CD4-positive, alpha-beta T cell (primary cell): ENCODE results near the gene FAM81B. TPM values are rescaled to one million over a fixed set of nuclear protein-coding genes. Genes with fewer than 3 reads are reported as not detected.

Source experiments
- ATAC-seq: fragments of 200-7000 bp; cut with Tn5 transposase; one replicate; pipeline ENCODE4 v1.10.0; 2022; ENCODE audit warnings: mild to moderate bottlenecking; ENCODE audit not compliant: poor library complexity
- CTCF ChIA-PET: fragments of 350-600 bp; sonication (Branson Sonifier 250); formaldehyde crosslinking; loops from one replicate; lab custom pipeline; 2021; ENCODE audit warnings: antibody characterized with exemption, inconsistent platforms; lab: Charles Lee
- POLR2A ChIA-PET: fragments of 350-600 bp; sonication (Branson Sonifier 250); formaldehyde crosslinking; loops from one replicate; lab custom pipeline; 2021; ENCODE audit warnings: antibody characterized with exemption, inconsistent platforms; lab: Charles Lee
- DNase-seq, 14 experiments: peaks; one replicate each; pipeline ENCODE4 v3.0.0-alpha.2; 2013 to 2020; ENCODE audit warnings: mixed read lengths in 2 of 14
- H3K27ac ChIP-seq, 2 donors: one replicate each; pipeline versions ENCODE4 v1.5.1 to v1.7.0; 2013; ENCODE audit warnings: low read length in 2 of 2, low read depth in 1 of 2, mild to moderate bottlenecking in 1 of 2
- H3K27me3 ChIP-seq, 2 experiments: 1 replicate in 1 of 2; 2 replicates in 1 of 2; pipeline versions ENCODE4 v1.6.1 to v1.7.0; 2013; ENCODE audit warnings: low read length in 2 of 2, control low read depth in 1 of 2, mild to moderate bottlenecking in 1 of 2, moderate library complexity in 1 of 2; ENCODE audit not compliant: insufficient read depth in 2 of 2, control insufficient read depth in 1 of 2
- H3K36me3 ChIP-seq: one replicate; pipeline ENCODE4 v1.6.1; 2013; ENCODE audit warnings: low read length, control low read depth; ENCODE audit not compliant: insufficient read depth
- H3K4me1 ChIP-seq: one replicate; pipeline ENCODE4 v1.6.1; 2013; ENCODE audit warnings: low read length, control low read depth; ENCODE audit not compliant: insufficient read depth
- H3K4me3 ChIP-seq: one replicate; pipeline ENCODE4 v1.5.1; 2013; ENCODE audit warnings: mild to moderate bottlenecking, low read length, moderate library complexity
- H3K9me3 ChIP-seq, 2 experiments: 1 replicate in 1 of 2; 2 replicates in 1 of 2; pipeline versions ENCODE4 v1.6.1 to v1.7.0; 2013; ENCODE audit warnings: low read length in 2 of 2, mild to moderate bottlenecking in 2 of 2, control low read depth in 1 of 2, moderate library complexity in 1 of 2; ENCODE audit not compliant: control insufficient read depth in 1 of 2, insufficient read depth in 1 of 2
- H3K27ac Mint-ChIP-seq: one replicate; pipeline ENCODE4 v1.8.0; 2020; ENCODE audit warnings: mixed read lengths
- H3K27me3 Mint-ChIP-seq: one replicate; pipeline ENCODE4 v1.8.0; 2021; ENCODE audit warnings: mixed read lengths
- H3K36me3 Mint-ChIP-seq: one replicate; pipeline ENCODE4 v1.8.0; 2021; ENCODE audit warnings: low read depth, mixed read lengths
- H3K4me1 Mint-ChIP-seq: one replicate; pipeline ENCODE4 v1.8.0; 2021; ENCODE audit warnings: low read depth, mixed read lengths
- H3K4me3 Mint-ChIP-seq: one replicate; pipeline ENCODE4 v1.8.0; 2020; ENCODE audit warnings: mild to moderate bottlenecking, mixed read lengths
- H3K9me3 Mint-ChIP-seq: one replicate; pipeline ENCODE4 v1.8.0; 2020; ENCODE audit warnings: mixed read lengths
- CTCF ChIP-seq: fragments of 200-600 bp; IDR thresholded peaks from one replicate; pipeline ENCODE4 v1.8.0; 2022; ENCODE audit warnings: antibody characterized with exemption, mild to moderate bottlenecking
- intact Hi-C, 2 experiments: fragments of 100-400 bp; cut with DNase I in 1 of 2; cut with micrococcal nuclease in 1 of 2; formaldehyde crosslinking; loops; one replicate each; pipeline versions ENCODE4 v1.15.1 to v1.9.0; 2023 to 2025; cut with DNase I, micrococcal nuclease
- total RNA-seq, 174 experiments: library from RNA in 2 of 174; stranded (reverse) in 2 of 174; gene quantifications; one replicate each; pipeline ENCODE4 v1.2.3 and lab custom pipeline; 2021 to 2026

Gene FAM81B
- total RNA-seq, 2 experiments from 2014 or later, result not detected

- peaks cover 9 to 14% of the 10 kb centered on the region in 2 experiments for H3K9me3 ChIP-seq
- POLR2A ChIA-PET, result no interaction called here
- intact Hi-C loops, result no loop called here
- H3K9me3 Mint-ChIP-seq, result peaks cover 15% of the 10 kb centered on the region
- H3K27me3 ChIP-seq, result no peaks in the 10 kb centered on the region
- H3K4me1 Mint-ChIP-seq, result peaks cover 4% of the 10 kb centered on the region
- ATAC-seq (no peak), DNase-seq (no peak)
- no peak overlapping the region for H3K4me3 ChIP-seq
- no peak overlapping the region for H3K27ac Mint-ChIP-seq
- no peak overlapping the region for H3K4me3 Mint-ChIP-seq
- H3K36me3 Mint-ChIP-seq, result peaks cover 97% of the 10 kb centered on the region
- no peaks in the 10 kb centered on the region for H3K27me3 Mint-ChIP-seq
- no peak for TF ChIP-seq CTCF
- CTCF ChIA-PET, result no interaction called here
- H3K36me3 ChIP-seq, result peaks cover 80% of the 10 kb centered on the region
- H3K27ac ChIP-seq, result no peak overlapping the region
- H3K4me1 ChIP-seq, result no peaks in the 10 kb centered on the region
Observed at GRCh38 chr5:95484421-95484820, 93.3 kb downstream of the FAM81B start.

- Histone ChIP-seq H3K27me3 (no peaks in the 10 kb centered on the region), H3K36me3 (peaks cover 87% of the 10 kb centered on the region), H3K4me3 (no peak overlapping the region), H3K4me1 (no peaks in the 10 kb centered on the region), H3K27ac (no peak overlapping the region), H3K9me3 (peaks cover 12 to 14% of the 10 kb centered on the region in 2 experiments)
- Mint-ChIP-seq H3K4me1 (peaks cover 4% of the 10 kb centered on the region), H3K36me3 (peaks cover 99% of the 10 kb centered on the region), H3K27ac (no peak overlapping the region), H3K9me3 (peaks cover 15% of the 10 kb centered on the region), H3K27me3 (no peaks in the 10 kb centered on the region), H3K4me3 (no peak overlapping the region)
- no peak for DNase-seq
- ATAC-seq, result no peak
- POLR2A ChIA-PET, result no interaction called here
- no peak for TF ChIP-seq CTCF
- intact Hi-C loops, result no loop called here
- CTCF ChIA-PET, result no interaction called here
Observed at GRCh38 chr5:95486191-95486590, 95.0 kb downstream of the FAM81B start.

GRCh38 chr5:95487880-95488279 lies 96.7 kb downstream of the FAM81B start:
- no peak overlapping the region for H3K4me3 ChIP-seq
- ChIA-PET POLR2A (no interaction called here), CTCF (no interaction called here)
- DNase-seq, result peak in 1 of 14 experiments; percentile 6
- H3K27me3 ChIP-seq, result no peaks in the 10 kb centered on the region
- peaks cover 12% of the 10 kb centered on the region for H3K9me3 Mint-ChIP-seq
- H3K27ac Mint-ChIP-seq, result no peak overlapping the region
- H3K27ac ChIP-seq, result no peak overlapping the region
- H3K4me3 Mint-ChIP-seq, result no peak overlapping the region
- peaks cover 86% of the 10 kb centered on the region for H3K36me3 ChIP-seq
- H3K36me3 Mint-ChIP-seq, result peaks cover 97% of the 10 kb centered on the region
- peaks cover 4% of the 10 kb centered on the region for H3K4me1 Mint-ChIP-seq
- no peak for TF ChIP-seq CTCF
- intact Hi-C loops, result no loop called here
- H3K4me1 ChIP-seq, result no peaks in the 10 kb centered on the region
- ATAC-seq, result no peak
- no peaks in the 10 kb centered on the region for H3K27me3 Mint-ChIP-seq
- H3K9me3 ChIP-seq, result peaks cover 12 to 14% of the 10 kb centered on the region in 2 experiments

Other genes starting within 250 kb of the FAM81B start
- 1 to 10 TPM; 2.1 to 2.7 TPM for gene MCTP1, start 106.3 kb upstream of the FAM81B start, total RNA-seq
- gene SKIC3, start 163.6 kb downstream of the FAM81B start, total RNA-seq, result 10 to 100 TPM; 63.8 to 65.2 TPM
- gene ARSK, start 163.7 kb downstream of the FAM81B start, total RNA-seq, result 1 to 10 TPM; 2.2 to 2.7 TPM
- gene GPR150, start 228.7 kb downstream of the FAM81B start, total RNA-seq, result under 1 TPM; 0.60 to 0.75 TPM